Measurements from ENCODE around the gene GNAO1. TPM values are rescaled to one million over a fixed set of nuclear protein-coding genes. Genes with fewer than 3 reads are reported as not detected.

The GNAO1 gene
- total RNA-seq, 1 donor: under 0.01 TPM

DNA sequence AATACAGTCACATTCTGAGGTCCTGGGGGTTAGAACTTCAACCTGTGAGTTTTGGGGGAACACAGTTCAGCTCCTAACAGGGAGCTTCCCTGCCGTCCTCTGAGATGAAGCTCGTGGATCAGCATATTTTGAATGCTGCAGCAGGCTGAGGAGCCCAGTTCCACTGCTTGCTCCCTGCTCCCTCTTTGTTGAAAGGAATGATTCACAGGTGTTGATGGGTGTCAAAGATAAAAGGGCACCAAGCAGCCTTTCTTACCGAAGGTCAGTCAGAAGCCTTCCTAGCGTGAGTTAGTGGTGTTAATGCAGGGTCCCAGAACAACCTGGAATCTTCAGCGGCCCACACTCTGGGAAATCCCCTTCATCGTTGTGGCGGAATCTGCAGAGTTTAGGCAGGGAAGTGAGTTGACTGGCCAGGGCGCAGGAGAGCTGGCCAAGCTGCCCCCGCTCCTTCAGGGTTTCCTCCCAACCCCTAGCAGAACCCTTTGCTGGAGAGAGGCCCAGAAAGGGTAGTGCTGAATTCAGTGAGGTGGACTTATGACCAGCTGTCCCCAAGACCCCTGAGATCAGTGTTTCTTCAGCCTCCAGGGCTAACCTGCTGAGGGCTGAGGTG is 114.8 kb downstream of the GNAO1 start:
- no peak for DNase-seq (ENCODE audit: low read depth in 2 of 3, low spot score in 2 of 3)

DNA sequence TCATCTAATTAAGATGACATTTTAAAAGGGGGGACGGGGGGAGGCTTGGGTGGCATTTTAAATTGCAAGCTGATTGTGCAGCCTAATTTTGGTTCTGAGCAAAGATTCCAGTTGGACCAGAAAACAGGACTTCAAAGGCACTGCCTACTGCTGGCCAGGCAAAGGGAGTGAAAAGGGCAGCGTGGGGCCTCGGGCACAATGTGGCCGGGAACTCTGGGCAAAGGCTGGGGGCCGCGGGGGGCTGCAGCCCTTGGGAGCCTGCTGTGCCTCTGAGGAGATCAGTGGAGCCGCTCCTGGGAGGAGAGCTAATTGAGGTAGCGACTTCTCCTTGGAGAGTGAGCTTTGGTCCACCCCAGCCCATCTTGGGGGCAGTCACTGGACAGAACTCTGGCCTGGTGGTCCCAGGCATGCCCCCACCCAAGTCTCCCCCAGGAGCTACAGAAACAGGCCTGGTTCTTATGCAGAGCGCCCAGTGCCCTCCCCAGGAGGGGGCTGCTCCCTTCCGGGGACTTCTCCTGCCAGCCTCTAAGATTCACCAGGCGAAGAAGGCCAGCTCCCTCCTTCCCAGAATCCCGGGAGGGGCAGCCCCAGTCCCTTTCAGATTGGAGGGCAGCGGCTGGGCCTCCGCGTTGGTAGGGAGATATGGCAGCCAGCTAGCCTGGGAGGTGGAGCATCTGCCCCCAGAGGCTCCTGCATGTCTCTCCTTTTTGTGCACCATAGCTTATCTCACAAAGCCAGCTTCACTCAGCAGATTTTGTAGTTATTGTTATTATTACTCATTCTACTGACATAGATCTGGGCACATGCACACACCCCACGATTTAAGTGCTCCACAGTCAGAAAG is 115.6 kb downstream of the GNAO1 start:
- DNase-seq (ENCODE audit: low read depth in 2 of 3, low spot score in 2 of 3): no peak

DNA sequence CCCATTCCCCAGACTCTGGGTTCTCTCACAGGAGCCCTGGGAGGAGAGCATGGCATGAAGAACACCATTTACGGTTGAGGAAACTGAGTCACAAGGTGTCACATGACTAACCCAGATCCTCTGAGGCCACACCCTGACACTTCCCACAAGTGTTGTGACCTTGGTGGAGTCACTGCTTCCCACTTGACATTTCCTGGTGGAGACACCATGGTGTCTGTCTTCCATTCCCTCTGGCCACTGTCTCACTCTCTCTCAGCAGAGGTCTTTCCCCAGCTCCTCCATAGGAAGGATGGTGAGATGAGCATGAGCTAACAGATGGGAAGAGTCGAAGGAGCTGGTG is 116.2 kb downstream of the GNAO1 start:
- DNase-seq (ENCODE audit: low read depth in 2 of 3, low spot score in 2 of 3): no peak

DNA sequence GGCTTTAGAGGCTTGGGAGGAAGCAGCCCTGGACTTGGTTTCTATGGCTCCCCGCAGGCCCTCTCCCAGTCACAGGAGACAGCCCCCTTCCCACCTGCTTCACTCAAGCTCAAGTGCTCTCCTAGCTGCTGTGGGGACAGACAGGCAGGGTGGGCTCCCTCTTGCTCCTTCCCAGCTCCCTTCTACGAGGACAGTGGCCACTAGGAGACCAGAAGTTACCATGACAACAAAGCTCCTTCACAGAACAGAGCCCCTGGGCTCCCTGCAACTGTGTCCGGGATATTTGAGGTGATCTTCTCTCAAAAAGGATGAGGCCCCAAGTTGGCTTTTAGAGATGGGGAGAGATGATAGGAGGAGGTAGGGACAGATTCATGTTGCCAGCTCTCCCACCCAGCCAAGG is 117.7 kb downstream of the GNAO1 start:
- no peak for DNase-seq (ENCODE audit: low read depth in 2 of 3, low spot score in 2 of 3)

DNA sequence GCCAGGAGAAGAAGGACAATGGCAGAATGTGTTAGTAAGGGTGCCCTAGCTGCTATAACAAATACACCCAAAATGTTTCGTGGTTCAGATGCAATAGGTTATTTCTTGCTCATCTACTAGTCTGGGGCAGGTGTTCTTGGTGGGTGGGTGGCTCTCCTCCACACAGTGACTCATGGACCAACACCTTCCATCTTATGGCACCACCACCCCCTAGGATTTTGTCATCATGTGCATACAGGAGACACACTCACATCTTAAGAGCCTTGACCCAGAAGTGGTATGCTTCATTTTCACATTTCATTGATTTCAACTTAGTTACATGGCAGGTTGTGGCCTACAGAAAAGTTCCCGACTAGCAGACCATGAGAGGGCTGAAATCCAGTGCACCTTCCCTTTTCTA is 119.4 kb downstream of the GNAO1 start:
- DNase-seq (ENCODE audit: low read depth in 2 of 3, low spot score in 2 of 3): no peak

DNA sequence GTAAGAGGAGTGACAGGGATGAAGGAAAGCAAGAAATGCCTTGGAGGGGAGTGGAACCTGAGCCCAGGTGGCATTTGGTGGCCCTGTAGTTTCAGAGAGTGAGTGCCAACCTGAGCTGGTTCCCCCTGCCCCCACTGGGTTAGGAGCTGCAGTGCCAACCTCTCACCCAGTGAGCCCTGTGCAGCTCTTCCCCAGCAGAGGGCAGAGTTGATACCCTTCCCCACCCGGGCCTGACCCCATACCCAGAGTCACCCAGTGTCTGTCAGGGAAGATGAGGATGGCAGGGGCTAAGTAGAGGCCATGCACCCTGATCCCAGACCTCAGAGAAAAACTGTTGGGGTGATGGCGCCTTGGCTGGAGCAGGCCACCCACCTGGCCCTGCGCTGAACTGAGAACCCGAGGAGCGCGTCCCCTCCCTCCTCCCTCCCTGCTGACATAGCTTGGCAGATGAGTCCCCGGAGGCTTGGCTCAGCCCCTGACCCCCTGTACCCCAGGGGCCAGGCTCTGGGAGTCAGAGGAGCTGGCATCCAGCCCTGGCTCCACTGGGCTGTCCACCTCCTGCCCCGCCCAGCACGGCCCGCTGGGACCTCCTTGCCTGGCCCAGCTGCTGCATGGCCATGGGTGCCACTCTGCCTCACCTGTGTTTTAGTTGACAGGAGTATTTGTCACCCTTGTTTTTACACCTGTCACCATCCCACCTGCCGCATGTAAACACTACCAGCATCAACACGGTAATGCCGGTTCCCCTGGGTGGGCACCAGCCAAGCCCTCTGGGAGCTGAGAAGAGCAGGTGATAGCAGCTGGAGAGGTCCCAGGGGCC is 120.1 kb downstream of the GNAO1 start:
- no peak for DNase-seq (ENCODE audit: low read depth in 2 of 3, low spot score in 2 of 3)

DNA sequence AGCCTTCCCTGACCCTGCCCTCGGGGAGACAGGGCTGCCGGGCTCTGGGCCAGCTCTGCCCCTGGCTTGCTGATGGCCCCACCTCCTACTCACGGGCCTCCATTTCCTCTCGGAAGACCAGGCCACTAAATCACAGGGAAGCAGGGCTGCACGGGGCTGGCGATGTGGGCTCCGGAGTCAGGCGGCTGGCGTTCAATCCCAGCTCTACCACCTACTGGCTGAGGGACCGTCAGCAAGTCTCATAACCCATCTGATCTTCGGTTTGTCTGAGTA is 120.7 kb downstream of the GNAO1 start:
- no peak for DNase-seq (ENCODE audit: low read depth in 2 of 3, low spot score in 2 of 3)

DNA sequence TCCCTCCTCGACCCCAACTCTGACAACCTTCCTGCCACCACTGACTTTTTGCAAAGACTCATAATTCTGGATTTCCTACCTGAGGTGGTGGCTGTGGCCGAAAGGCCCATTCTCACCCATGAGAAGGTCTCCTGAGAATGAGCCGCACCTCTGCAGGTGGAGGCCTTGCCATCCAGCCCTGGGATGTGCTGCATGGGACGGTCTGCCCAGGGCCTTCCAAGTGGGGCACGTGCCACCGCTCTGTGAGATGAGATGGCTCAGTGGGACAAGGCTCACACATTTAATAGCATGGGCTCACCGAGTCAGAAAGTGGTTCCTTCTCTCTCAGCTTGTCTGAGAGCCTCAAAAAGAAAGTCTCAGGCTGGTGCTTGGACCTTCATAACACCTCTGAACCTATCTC is 121.3 kb downstream of the GNAO1 start:
- DNase-seq (ENCODE audit: low read depth in 2 of 3, low spot score in 2 of 3): no peak

DNA sequence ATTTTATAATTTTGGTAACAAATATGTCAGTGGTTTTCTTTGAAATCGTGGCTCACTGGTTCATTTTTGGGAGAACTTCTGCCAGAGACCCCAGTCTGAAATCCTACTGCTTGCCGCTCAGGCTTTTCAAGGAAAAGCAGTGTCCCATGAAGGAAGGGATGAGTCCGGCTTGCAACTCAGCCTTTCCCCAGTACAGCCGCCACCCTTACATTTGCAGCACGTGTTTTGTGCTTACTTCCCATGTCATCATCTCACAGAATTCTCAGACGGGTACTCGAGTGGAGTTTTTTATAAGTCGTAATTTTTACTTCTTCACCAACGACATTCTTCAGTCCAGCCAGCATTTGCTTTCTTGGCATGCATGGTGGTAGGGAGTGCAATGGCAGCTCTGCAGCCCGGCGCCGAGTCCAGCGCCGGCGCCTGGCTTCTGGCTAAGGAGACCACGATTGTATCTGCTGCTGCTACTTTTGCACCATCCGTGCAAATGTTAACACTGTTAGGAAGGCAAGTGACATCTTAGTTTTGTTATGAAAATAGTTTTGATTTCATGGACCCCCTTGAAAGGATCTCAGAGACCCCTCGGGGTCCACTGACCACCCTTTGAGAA is 123.1 kb downstream of the GNAO1 start:
- DNase-seq (ENCODE audit: low read depth in 2 of 3, low spot score in 2 of 3): no peak

DNA sequence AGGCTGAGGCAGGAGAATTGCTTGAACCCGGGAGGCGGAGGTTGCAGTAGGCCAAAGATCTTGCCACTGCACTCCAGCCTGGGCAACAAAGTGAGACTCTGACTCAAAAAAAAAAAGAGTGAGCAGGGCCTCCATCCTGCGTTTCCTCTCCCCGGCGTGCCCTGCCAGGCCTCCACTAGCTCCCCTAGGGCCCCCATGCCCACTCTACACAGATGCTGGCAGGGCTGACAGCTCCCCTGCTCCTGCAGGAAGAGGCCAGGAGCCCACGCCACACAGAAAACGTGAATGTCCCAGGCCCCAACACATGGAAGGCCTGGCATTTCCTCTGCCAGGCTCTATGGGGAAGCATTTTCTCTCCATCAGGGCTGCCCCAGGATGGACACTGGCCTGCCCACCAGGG is 124.7 kb downstream of the GNAO1 start:
- no peak for DNase-seq (ENCODE audit: low read depth in 2 of 3, low spot score in 2 of 3)

DNA sequence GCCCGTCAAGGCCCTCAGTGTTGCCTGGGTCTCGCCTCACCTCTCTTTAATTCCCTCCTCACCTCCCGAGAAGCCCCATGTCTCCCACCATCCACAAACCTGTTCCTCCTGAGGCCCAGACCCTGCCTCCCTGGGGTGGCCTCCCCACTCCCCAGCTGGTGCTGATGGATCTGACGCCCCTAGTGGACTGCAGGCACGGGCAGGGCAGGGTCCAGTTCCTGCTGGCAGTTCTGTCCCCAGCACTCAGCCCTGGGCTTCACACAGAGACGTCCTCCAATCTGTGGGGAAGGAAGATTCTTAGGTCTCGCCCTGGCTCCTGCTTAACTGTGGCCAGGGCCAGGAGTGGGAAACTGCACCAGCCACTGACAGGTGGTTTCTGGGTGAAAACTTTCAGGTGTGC is 125.3 kb downstream of the GNAO1 start:
- DNase-seq (ENCODE audit: low read depth in 2 of 3, low spot score in 2 of 3): no peak

DNA sequence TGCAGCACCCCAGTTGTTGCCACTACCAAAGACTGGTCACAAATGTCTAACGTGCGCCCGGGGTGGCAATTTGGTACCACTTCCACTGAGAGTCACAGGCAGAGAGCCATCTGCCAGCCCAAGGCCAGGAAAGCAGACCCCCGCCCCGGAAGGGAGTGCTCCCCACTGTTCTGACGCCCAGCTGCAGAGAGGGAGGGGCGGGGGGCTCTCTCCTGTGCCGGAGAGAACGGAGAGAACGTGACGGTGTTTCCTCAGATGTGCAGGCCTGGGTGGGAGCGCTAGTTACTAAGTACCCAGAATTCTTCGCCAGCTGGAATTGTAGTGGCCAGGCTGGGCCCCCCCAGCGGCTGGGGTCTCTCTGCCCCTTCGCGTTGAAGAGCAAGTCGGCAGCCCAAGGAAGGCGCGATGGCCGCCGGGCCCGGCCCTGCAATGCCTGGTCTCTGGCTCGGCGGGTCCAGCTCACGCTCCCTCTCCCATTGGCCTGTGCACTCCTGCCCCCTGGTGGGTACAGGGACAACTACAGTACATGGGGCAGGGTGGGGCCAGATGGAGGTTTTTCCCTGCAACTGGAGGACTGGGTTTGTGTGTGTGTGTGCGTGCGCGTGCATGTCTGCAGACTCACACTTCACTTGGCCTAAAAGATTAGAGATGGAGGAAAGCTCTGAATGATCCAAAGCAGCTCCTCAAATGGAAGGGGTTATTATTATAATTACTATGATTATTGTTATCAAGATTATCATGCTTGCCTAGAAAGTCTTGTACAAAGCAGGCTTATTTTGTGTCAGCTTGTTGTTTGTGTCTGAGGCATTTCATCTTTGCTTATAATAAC is 126.9 kb downstream of the GNAO1 start:
- DNase-seq (ENCODE audit: low read depth in 2 of 3, low spot score in 2 of 3): peak; percentile 46 to 88 (median 68)

DNA sequence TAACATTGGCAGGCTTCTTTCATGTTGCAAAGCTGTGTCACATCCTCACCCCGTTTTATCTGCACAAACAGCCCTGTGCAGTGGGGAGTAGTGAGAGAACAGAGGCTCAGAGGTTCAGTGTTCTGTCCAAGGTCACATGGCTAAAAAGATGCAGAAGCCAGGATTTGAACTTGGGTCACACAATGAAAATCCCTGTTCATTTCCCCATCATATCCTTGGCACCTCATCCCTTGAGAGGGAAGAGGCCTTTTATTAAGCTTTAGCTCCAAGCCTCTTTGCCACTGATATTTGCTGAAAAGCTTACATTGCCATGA is 127.5 kb downstream of the GNAO1 start:
- DNase-seq (ENCODE audit: low read depth in 2 of 3, low spot score in 2 of 3): no peak

DNA sequence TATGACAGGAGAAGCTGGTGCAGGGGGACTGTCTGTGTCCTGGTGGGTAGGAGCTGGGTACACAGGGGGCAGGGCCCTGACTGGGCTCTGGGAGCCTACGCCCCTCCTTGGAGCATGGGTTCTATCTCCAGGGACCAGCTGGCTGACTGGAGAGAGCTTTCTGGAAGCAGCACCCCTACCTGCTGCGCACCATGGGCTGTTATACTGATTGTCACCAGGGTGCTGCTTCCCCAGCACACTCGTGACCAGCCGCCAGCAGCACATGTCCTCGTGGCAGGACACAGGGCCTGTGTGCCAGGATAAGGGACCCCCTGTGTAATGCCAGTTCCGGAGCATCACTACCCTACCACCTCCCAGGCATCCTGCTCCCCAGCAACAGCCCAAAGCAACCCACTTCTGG is 128.1 kb downstream of the GNAO1 start:
- DNase-seq (ENCODE audit: low read depth in 2 of 3, low spot score in 2 of 3): no peak

DNA sequence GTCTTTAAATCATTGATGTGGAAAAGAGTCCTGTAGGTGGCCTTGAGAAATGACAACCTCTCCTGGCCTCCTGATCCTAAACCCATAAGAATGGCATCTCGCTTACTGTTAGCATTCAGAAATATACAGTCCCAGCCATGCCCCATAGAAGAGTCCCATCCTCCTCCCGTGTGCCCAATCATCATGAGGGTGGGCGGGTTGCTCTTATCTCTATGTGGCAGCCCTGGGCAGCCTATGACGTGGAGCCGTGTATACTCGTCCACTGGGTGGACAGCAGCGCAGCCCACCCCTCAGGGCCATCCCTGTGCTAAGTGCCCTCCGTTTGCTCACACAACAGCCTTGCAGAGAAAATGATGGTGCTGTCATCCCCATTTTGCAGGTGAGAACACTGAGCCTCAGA is 128.8 kb downstream of the GNAO1 start:
- no peak for DNase-seq (ENCODE audit: low read depth in 2 of 3, low spot score in 2 of 3)

DNA sequence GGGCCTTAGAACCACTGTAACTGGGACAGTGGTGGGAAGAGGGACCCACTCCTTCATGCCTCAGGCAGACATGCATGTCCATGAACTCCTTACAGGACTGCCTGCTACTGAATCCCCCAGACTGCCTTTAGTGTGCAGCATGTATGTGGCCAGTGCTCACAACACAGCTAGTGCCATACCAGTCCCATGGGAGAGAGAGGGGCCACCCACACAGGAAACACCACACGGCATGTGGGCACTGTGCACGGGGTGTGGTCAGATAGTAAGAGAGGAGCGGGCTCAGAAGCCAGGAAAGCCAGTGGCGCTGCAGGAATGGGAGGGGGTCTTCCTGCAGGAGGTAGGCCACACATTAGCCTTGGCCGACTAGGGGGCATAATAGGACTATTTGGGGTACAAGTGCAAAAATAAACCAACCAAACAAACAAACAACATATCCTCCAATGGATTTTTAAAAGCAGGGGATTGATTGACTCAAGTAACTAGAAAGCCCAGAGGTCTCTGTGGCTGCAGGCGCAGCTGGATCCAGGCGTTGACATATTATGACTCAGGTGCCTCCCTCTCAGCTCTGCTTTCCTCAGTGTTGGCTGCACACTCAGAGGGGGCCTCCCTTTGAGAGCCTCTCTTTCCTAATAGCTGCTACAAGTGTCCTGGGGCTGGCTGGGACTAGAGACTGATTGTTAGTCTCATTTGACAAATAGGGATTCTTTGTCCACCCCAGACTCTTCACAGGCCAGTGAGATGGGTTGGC is 129.7 kb downstream of the GNAO1 start:
- no peak for DNase-seq (ENCODE audit: low read depth in 2 of 3, low spot score in 2 of 3)

DNA sequence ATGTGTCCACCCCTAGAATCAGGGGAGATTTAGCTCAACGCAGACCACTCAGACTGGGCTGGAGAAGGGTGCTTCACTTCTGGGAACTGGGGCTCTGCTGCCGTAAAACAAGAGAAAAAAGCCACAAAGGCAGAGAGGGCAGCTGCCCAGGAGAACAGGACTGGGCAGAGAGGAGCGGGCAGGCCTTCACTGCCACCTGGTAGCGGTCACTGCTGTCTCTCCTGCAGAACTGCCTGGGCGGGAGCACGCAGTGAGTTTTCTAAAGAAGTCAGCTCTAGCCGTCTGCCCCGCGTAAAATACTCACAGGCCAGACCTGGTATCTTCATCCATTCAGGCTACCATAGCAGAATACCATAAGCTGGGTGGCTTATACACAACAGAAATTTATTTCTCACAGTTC is 130.3 kb downstream of the GNAO1 start:
- no peak for DNase-seq (ENCODE audit: low read depth in 2 of 3, low spot score in 2 of 3)

DNA sequence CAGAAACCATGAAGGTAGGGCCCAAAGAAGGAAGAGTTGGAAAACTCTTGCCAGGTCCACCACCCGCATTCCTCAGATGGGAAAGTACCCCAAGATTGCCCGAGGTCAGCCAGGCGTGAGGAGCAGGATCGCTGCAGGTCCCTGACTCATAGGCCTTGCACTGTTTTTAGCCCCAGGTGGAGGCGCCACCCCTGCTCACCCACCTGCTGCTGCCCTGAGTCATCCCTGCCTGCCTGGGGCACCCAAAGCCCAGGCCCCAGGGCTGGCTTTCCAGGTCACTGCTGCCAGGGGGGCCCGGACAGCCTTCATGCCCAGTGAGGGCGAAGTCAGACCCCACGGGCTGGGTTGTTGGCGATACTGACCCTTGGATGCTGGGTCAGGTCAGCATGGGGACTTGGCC is 133.1 kb downstream of the GNAO1 start:
- DNase-seq (ENCODE audit: low read depth in 2 of 3, low spot score in 2 of 3): no peak

DNA sequence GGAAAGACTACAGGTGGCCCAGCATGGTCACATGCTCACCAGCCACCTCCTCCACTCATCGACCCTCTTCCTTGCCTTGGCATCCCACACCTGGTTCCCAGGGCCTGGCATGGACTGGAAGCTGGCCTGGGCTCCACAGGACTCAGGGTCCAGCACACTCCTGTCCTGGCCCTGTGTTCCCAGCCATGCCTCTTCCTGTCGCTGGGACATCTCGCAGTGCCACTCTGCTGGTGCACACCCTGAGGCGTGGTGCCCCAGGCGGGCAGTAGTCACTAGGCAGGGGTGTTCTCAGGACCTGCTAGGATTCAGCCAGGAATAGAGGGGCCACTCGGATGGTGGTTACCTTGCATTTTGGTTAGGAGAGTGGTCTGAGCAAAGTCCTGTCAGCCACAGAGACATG is 134.7 kb downstream of the GNAO1 start:
- DNase-seq (ENCODE audit: low read depth in 2 of 3, low spot score in 2 of 3): no peak

All from hematopoietic multipotent progenitor cell (in vitro differentiated cells).